Hematopoietic multipotent progenitor cell treated with erythropoietin and hydrocortisone succinate and interleukin-3 and kit ligand, for 15 days (in vitro differentiated cells): Measurements from ENCODE around the gene PMFBP1.

Experiments used
- DNase-seq: peaks from one replicate; pipeline ENCODE4 v3.0.0-alpha.2; 2015; ENCODE audit warnings: low spot score

PMFBP1 gene, protein sequence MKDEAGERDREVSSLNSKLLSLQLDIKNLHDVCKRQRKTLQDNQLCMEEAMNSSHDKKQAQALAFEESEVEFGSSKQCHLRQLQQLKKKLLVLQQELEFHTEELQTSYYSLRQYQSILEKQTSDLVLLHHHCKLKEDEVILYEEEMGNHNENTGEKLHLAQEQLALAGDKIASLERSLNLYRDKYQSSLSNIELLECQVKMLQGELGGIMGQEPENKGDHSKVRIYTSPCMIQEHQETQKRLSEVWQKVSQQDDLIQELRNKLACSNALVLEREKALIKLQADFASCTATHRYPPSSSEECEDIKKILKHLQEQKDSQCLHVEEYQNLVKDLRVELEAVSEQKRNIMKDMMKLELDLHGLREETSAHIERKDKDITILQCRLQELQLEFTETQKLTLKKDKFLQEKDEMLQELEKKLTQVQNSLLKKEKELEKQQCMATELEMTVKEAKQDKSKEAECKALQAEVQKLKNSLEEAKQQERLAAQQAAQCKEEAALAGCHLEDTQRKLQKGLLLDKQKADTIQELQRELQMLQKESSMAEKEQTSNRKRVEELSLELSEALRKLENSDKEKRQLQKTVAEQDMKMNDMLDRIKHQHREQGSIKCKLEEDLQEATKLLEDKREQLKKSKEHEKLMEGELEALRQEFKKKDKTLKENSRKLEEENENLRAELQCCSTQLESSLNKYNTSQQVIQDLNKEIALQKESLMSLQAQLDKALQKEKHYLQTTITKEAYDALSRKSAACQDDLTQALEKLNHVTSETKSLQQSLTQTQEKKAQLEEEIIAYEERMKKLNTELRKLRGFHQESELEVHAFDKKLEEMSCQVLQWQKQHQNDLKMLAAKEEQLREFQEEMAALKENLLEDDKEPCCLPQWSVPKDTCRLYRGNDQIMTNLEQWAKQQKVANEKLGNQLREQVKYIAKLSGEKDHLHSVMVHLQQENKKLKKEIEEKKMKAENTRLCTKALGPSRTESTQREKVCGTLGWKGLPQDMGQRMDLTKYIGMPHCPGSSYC

GRCh38 chr16:72172105-72173034 lies at the start of gene PMFBP1:
Gene PMFBP1 (minus strand): TSS chr16:72172155. CDS start chr16:72171208, 947 bp downstream.
- no peak for DNase-seq

DNA sequence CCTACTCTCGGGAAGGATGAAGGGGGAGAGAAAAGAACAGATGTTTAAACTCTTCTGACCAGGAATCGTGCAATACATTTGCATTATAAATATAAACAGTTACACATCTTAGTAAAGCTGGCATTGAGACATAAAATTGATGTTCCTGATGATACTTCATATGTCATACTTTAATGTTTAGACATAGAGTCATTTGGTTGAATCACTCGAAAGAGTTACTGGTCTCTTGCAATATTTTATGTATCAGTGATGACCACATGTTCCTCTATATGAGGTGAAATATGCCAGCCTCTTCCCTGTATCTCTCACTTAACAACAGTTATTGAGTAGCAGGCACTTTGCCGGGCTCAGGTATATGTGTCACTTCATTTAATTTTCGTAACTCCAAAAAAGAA lies 49.7 kb upstream of the PMFBP1 start:
- no peak for DNase-seq

GRCh38 chr16:72220875-72221629 lies 49.1 kb upstream of the PMFBP1 start:
- DNase-seq, result no peak

GRCh38 chr16:72219282-72219681 lies 47.3 kb upstream of the PMFBP1 start:
- no peak for DNase-seq

- no peak for DNase-seq
Measured at GRCh38 chr16:72216767-72217166, 44.8 kb upstream of the PMFBP1 start.

- DNase-seq, result no peak
Measured at GRCh38 chr16:72214821-72215220, 42.9 kb upstream of the PMFBP1 start.

- no peak for DNase-seq
Measured at GRCh38 chr16:72211110-72211509, 39.2 kb upstream of the PMFBP1 start.

- no peak for DNase-seq
Measured at GRCh38 chr16:72210555-72210954, 38.6 kb upstream of the PMFBP1 start.

DNA sequence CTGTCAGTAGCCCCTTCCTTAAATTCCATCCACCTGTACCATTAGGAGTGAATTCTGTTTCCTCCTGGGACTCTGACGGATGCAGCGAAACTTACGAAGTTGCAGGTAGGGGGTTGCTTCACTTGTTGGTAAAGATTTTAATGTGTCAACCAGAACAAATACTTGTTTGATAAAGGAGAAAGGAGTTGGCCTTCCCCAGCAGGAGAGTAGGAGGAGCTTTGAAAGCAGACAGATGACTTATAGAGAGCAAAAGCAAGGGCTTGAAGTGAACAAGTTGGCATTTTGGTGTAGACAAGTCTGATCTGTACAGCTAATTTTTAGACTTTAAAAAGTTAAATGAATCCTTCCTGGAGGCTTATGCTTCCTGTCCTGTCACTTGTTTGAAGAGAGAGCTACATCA lies 38.1 kb upstream of the PMFBP1 start:
- DNase-seq, result no peak

GRCh38 chr16:72206299-72206698 lies 34.3 kb upstream of the PMFBP1 start:
- DNase-seq, result no peak

DNA sequence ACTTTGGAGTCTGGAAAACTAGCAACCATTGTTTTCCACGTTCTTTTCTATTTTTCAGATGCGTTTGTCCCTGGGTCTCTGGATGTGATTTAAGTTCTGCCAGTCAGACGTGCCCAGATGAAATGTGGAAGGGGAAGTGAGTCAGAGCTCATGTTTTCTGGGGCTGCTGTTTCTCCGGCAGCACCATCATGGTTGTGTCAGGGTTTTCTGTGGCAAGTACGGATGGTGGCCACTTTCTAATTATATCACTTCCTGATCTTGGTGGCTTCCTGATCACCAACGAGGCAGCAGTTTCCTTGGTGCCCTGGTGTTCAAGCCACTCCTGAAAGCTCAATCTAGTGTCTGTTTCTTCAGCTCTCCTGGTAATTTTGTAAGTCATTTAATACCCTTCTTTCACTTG lies 31.4 kb upstream of the PMFBP1 start:
- DNase-seq, result no peak

- no peak for DNase-seq
Measured at GRCh38 chr16:72202014-72202413, 30.1 kb upstream of the PMFBP1 start.

GRCh38 chr16:72201387-72201786 lies 29.4 kb upstream of the PMFBP1 start:
- no peak for DNase-seq

- no peak for DNase-seq
Measured at GRCh38 chr16:72199761-72200337, 27.9 kb upstream of the PMFBP1 start.

DNA sequence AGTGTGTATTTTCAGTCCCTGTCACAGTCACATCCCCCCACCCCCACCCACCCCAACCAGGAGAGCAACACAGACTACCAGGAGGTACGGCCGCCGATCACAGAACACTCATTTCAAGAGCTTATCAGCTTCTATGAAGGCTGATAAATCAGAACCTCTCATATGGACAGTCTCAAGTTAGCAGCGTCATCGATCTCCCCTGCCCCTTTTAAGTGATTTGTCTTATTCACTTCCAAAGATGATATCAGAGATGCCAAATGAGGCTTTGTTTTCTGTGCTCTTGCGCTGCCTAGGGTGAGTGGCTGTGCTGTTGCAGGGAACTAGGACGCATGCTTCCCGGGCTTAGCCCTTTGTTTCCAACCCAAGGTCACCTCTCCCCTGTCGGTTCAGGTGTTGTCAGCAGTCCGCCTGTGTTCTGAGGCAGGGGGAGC lies 26.8 kb upstream of the PMFBP1 start:
- no peak for DNase-seq

DNA sequence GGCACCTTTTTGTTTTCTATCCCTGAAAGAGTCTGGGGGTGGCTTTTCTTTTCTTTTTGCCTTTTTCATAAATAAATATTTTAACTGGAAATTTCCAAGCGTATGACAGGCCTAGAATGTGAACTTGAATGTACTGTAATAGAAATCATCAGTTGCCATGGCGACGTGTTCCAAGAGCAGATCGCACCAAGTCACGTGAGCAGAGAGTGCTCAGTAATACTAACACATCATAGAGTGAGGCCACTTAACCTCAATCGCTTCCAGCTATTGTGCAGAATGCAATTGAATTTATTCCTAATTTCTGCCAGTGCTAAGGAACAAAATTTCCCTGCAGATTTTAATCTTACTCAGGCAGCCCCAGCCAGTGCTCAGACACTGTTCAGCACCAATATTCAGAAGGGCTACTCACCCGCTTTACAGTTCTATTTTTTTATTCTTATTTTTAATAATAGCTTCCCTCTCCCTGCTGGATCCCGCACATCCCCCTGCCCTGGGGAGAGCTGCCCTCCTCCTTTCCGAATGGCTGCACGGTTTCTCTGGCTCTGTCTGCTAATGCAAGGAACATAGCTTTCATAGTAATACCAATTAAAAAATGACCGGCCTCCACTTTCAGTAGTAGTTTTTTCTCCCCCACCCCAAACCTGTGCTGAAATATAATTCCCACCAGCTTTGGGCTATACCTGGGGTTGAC lies 26.2 kb upstream of the PMFBP1 start:
- no peak for DNase-seq

- no peak for DNase-seq
Measured at GRCh38 chr16:72197545-72197944, 25.6 kb upstream of the PMFBP1 start.

GRCh38 chr16:72195609-72196008 lies 23.7 kb upstream of the PMFBP1 start:
- no peak for DNase-seq

DNA sequence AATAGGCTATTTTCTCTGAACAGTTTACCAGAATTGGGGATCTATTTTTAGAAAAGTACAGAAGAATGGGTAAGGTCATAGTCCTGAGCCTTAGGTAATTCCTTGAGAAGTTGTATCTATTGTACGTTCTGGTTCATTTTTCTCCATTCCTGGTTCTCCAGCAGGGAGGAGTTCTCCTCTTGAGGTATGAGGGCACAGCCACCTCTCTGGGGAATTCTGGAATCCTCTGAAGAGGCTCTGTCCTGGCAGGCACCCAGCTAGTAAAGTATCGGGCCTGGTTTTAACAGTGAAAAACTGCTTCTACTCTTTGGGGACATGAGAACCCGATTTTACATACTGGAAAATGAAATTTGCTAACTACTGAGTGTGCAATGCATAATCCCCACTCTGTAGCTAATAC lies 19.6 kb upstream of the PMFBP1 start:
- DNase-seq, result no peak

DNA sequence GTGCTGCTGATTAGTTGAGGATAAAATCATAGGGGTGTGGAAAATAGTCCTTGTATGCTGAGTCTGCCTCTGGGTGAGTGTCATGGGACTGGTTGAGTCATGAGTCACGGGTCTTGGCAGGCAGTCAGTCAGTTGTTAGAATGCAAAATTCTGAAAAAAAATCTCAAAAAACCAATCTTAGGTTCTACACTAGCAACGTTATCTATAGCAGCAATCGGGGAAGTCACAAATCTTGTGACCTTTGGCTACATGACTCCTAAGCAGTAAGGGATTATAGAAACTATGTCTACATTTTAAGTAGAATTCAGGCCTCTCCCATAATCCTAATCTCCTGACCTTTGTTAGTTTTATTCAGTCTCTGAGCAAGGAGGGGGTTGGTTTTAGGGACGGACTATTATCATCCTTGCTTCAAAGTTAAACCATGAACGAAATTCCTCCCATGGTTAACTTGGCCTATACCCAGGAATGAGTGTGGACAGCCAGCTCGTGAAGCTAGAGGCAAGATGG lies 18.0 kb upstream of the PMFBP1 start:
- no peak for DNase-seq
